Effector CD8-positive, alpha-beta T cell (primary cell): ENCODE data around the gene PHC1.

Source experiments
- DNase-seq: peaks from one replicate; lab custom pipeline; 2025; lab: John Stamatoyannopoulos, UW

The PHC1 gene

GRCh38 chr12:8949342-8950220 lies 35.3 kb downstream of the PHC1 start, which contains the start of gene M6PR:
Gene M6PR (minus strand): TSS chr12:8949645. CDS start chr12:8946404, 3,241 bp downstream.
- DNase-seq: peak; percentile 80

- no peak for DNase-seq
These were observed 35.9 kb downstream of the PHC1 start for GRCh38 chr12:8950221-8950527.

GRCh38 chr12:8950702-8951478 lies 36.6 kb downstream of the PHC1 start:
- DNase-seq: no peak

GRCh38 chr12:8951744-8952143 lies 37.4 kb downstream of the PHC1 start:
- no peak for DNase-seq

- no peak for DNase-seq
These were observed 39.6 kb downstream of the PHC1 start for GRCh38 chr12:8953773-8954402.

- DNase-seq: no peak
These were observed 41.8 kb downstream of the PHC1 start for GRCh38 chr12:8956073-8956472.

- no peak for DNase-seq
These were observed 42.5 kb downstream of the PHC1 start for GRCh38 chr12:8956772-8957171.

GRCh38 chr12:8957561-8957960 lies 43.3 kb downstream of the PHC1 start:
- DNase-seq: no peak

GRCh38 chr12:8958066-8958465 lies 43.8 kb downstream of the PHC1 start:
- DNase-seq: no peak

GRCh38 chr12:8960176-8960575 lies 45.9 kb downstream of the PHC1 start:
- DNase-seq: no peak

- no peak for DNase-seq
These were observed 54.5 kb downstream of the PHC1 start for GRCh38 chr12:8968761-8969160.

GRCh38 chr12:8969861-8970411 lies 55.6 kb downstream of the PHC1 start:
- no peak for DNase-seq

GRCh38 chr12:8970432-8970831 lies 56.1 kb downstream of the PHC1 start:
- DNase-seq: no peak

GRCh38 chr12:8980137-8980536 lies 65.8 kb downstream of the PHC1 start:
- DNase-seq: no peak

- DNase-seq: no peak
These were observed 71.0 kb downstream of the PHC1 start for GRCh38 chr12:8985213-8985754.

- DNase-seq: no peak
These were observed 72.9 kb downstream of the PHC1 start for GRCh38 chr12:8987163-8987562.

GRCh38 chr12:8987685-8988084 lies 73.4 kb downstream of the PHC1 start:
- DNase-seq: no peak

GRCh38 chr12:8989413-8989812 lies 75.1 kb downstream of the PHC1 start, which contains the start of gene KLRG1:
Gene KLRG1 (plus strand): TSS chr12:8989546. CDS start chr12:8989636, 90 bp downstream.
- DNase-seq: no peak
